GM19238 (cell line): Measurements from ENCODE around the gene RNF4.

ENCODE experiments used
- DNase-seq: peaks from one replicate; pipeline ENCODE4 v3.0.0; 2011; ENCODE audit warnings: low spot score; ENCODE audit not compliant: insufficient read length

RNF4 gene

DNA sequence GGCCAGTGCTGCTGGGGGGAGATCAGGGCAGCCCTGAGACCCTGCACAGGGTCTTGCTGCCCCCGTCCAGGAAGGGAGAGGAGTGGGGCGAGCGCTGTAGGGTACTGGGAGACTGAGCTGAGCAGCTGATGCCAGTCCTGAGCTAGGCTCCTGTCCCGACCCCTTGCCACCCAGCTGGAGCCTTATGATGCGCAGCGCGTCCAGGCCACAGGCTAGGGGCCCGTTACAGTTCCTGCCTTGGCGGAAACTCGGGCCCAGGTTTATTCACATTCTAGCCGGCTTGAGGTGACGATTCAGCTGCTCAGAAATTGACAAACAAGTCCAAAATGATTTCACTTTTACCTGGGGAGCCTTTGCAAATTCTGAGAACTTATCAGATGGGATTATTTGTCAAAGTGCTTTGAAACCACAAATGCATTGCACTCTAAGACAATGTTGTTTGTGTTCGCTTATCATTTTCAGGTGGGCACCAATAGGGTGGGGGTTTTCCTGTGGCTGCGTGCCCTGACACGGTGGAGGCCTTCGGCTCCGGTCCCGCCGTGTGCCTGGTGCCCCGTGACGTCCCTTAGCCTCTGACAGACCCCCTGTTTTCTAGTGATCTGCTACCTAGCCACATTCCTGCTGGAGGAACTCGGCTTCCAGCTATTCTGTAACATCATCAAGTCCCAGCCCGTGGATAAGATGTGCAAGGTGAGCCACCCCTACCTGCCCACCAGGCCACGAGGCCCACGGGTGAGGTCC is 31.3 kb upstream of the RNF4 start:
- DNase-seq, result no peak

DNA sequence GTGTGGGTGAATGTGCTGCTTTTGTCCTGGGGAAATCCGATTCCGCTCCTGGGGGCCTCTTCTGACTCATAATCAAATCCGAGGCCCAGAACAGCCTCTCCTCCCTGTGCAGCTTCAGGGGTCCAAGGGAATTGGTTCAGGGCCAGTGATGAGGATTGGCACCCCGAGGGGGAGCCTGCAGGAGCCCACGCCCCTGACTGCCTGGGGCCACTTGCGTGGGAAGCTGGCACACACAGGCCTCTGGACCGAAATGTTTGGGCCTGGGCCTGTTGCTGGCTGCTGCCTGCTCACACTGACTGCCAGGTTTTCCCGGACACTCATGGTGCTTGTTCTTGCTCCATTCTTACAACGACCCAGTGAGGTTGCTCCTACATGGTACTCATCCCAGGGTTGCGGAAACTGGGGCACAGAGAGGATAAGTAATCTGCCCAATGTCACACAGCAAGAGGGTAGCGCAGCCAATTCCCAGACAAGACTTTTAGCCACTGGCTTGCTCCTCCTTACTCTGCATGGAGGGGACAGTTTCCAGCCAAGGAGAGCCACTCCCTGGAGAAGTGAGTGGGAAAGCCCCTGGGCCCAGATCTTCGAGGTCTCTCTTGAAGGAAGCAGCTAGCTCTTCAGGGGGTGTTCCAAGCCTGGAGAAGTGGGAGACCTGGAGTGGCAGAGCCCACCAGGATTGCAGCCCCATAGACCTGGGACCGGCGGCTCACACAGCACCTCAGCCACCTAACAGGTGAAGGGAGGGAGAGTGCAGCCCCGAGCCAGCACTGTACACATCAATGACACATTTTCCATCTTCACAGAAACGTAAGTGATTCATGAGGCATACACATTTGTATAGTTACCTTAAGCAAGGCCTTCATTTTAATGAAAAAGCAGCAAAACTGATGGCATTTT is 29.8 kb upstream of the RNF4 start:
- no peak for DNase-seq

DNA sequence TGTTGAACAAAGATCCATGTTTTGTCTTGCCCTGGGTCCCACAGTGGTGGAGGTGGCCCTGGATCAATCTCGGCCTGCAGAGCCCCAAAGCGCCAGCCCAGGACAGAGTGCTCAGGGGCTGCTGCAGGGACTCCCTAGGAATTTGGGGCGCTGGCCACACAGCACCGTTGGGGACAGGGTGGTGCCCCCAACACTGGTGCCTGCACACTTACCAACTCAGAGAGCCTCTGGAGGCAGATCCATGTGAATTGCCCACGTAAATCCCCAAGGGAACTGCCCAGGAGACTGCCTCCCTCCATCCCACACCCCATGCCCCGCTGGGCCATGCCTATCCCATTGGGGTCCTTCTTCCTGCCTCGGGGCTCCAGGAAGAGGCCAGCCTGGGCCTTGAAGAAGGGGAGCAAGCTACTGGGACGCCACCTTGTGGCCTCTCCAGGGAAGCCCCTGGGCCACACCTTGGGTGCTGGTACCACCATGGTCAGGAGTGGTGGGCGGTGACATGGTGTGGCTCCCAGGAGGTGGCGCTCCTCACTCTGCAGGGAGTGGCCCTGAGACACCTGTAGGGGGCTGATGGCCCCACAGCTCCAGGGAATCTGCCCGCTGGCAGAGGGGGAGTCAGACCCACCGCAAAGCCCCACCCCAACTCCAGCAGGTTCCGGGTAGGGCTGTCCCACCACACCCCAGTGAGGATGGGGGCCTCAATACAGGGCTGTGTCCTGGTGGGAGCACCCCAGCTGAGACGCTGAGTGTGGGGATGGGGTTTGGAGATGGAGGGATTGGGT is 27.3 kb upstream of the RNF4 start:
- peak; percentile 88 for DNase-seq

DNA sequence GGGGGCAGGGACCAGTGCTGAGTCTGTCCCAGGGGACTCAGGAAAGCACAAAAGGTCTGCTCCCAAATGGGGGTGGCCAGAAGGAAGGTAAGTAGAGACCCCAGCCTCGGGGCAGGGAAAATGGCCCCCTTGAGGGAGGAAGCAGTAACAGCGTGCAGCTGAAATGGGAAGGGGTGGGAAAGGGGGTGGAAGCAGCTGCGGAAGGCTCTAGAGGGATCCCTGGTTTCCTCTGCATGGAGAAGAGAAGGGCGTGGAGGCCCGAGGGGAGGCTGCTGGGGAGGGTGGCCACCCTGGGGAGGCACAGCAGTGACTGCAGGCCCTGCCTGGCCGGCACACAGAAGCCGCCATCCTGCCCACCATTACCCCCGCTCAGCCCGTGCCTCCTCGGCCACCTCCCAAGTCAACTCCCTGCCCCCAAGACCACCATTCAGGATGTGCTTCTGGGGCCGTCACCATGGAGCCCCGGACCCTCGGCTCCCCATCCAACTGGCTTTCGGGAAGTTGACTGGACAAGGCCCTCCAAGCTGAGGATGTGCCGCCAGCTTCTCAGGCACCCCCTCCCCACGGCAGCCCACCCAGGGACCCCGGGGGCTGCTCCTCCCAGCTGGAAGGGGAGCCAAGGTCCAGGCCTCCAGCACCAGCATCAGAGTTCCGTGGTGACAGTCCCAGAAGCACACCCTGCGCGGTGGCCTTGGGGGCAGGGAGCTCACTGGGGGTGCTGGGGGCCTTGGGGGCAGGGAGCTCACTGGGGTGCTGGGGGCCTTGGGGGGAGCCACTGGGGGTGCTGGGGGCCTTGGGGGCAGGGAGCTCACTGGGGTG is 26.5 kb upstream of the RNF4 start:
- DNase-seq, result no peak

DNA sequence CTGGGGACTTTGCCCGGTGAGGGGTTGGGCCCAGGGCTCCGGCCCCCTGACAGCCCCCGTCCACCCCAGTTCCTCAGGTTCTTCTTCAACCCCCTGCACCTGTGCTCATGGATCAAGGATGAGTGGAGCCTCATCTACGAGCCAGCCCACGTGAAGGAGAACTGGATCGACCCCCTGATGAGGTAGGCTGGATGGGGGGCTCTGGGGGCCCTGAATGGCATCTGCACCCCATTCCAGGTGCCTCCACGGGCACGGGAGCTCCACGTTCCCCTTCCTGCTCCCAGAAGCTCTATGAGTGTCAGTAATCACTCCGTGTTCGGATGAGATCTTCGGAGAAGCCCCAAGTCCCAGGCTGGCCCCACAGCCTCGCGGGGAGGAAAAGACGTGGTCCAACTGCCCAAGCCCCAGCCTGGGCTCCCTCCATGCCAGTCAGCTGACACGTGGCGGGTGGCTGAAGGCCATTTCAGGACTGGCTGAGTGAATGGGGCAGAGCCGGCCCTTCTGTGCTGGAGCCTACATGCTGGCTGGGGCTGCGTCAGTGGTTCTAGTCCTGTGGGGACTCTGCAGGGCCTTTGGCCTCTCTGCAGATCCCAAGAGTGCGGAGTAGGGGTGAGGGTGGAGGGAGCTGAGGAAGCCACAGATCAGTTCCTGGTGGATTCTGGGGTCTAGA is 25.7 kb upstream of the RNF4 start:
- no peak for DNase-seq

DNA sequence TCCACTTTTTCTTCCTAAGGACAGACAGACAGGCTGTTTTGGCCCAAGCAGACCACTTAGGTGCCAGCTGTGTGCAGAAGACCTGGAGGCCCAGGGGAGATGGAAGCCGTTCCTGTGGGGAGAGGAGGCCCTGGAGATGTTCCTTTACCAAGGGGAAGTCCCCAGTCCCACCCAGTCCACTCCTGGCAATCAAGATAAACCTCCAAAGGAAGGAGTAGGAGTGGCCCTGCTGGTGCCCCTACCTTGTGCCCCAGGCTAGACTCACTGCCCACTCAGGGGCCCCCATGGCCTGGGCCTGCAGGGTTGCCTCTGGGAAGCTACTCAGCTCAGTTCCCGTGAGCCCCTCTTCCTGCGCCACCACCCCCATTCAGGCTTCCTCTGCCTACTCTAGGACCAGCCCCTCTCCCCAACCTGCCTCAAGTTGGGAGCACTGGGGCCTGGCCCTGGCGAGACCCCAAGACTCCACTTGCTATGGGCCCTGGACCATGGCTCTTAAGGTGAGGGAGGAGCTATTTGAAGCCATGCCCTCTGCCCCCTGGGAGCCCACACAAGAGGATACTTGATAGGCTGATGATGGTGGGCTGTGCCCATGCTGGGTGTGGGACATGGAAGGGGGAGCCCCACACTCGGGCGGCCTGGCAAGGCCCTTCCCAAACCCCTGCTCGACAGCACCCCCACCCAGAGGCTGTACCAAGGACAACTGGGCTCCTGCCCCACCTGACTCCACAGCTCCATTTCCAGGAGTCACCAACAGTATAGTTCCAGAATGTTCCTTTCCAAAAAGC is 24.8 kb upstream of the RNF4 start:
- no peak for DNase-seq

DNA sequence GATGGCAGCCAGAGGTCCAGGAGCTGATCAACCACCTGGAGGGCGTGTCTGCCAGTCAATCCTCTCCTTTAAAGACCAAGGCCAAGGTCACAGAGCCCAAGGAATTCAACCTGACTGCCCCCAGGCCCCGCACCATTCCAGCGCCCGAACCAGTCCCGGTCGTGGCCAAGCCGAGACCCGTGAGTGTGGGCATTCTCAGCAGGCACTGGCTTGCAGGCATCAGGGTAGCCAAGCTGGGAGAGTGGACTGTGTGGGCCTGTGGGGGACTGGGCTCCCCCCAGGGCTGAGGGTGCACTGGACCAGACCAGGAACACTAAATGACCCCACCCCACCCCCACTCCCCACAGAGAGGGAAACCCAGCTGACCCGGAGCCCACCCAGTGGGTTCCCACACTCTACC is 23.8 kb upstream of the RNF4 start:
- no peak for DNase-seq

DNA sequence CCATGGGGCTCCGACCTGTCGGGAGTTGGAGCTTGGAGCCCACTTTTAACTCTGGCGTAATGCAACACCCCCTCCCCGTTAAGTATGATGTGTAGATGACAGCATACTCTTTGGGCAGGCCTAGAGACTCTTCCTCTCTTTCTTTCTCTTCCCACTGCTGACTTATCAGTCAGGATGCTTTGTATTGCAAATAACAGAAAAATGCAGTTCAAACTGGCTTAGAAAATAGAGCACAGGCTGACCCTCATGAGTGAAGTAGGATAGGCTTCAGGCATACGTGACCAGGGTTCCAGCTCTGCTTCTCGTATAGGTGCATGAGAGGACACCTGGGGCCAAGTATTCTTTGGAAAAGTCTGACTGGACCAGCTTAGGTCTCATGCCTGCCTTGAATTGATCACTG is 23.3 kb upstream of the RNF4 start:
- no peak for DNase-seq

DNA sequence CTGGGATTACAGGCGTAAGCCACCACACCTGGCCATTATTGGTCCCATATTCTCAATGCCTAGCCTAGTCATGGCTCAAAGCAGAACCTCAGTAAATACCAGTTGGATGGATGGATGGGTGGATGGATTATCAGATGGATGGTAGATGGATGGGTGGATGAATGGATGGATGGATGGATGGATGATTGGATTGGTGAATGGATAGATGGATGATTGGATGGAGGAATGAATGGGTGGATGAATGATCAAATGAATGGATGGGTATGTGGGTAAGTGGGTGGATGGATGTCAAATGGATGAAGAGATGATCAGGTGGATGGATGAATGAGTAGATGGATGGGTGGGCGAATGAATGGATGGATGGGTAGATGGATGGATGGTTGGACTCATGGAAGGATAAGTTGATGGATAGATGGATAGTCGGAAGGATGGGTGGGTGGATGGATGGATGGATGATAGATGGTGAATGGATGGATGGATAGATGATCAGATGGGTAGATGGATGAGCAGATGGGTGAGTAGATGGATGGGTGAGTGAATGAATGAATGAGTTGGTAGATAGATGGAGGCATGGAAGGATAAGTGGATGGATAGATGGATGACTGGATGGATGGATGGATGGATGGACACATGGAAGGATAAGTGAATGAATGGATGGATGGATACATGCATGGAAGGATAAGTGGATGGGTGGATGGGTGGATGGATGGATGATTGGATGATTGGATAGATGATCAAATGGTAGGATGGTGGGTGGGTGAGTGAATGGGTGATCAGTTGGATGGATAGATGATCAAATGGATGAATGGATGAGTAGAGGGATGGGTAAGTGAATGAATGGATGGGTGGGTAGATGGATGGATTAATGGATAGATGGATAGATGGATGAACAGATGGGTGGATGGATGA is 22.0 kb upstream of the RNF4 start:
- no peak for DNase-seq

DNA sequence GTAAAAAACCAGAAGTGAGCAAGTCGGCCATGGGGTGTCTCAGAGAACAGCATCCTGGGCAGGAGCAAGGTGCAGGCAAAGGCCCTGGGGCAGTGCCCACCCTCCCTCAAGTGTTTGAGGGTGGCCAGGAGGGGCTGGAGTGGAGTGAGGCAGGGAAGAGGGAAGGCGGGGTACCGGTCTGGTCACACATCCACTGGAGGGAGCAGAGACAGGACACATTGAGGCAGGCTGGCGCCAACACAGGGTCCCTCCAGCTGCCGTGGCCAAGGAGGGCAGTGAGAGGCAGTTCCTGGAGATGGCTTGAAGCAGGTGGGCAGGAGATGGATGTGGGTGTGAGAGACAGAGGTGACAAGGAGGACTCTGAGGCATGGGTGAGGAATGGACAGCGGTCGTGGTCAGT is 20.3 kb upstream of the RNF4 start:
- DNase-seq, result no peak

DNA sequence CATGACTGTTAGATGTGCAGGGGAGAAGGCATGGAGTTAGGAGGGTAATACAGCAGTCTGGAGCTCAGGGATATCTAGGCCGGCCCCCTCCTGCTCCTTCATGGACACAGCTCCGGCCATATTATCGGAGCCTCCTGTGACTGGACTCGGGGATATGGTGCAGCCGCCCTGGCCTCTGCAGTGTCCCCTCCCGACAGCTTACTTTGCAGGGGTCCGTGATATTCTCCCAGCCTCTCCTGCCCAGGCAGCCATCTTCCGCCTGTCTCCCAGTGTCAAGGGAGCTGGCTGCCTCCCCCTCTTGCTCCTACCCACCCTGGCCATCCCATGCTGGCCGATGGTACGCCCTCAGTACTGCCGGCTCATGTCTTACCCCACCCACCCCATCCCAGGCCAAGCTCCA is 19.9 kb upstream of the RNF4 start:
- no peak for DNase-seq

DNA sequence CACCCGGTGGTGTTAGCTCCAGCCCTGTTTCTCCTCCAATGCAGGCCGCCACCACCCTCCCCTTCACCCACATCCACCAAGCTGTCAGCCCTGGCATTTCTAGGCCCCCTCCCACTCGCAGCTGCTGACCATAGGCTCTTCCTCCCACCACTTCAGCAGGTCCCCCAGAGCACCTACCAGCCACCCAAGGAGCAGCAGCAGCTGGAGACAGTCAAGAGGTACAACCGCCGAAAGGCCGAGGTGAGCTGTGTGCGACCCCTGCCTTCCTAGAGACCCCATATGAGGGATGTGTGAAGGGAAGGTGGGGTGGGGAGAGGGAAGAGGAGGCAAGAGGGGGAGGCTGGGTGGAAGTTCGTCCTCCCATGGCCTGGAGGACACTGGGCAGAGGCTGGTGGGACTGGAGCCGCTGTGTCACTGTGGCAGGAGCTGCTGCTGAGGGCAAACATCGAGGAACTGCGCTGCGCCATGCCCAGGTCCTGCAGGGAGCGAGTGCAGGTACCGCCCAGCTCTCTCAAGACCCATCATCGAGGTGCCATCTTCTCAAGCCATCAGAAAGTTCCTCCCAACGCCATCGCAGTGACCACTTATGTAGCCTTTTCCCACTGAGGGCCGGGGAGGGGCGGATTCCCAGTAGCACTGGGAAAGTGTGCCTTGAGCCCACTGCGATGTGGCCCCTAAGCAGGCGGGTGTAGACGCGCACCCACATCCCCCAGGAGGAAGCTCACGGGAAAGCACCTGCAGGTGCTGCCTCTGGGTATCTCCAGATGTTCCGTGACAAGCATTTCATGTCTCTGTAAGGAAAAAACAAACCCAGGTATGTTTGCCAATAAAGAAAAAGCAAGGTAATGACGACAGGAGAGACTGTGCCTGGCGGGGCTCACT is 19.2 kb upstream of the RNF4 start:
- no peak for DNase-seq

DNA sequence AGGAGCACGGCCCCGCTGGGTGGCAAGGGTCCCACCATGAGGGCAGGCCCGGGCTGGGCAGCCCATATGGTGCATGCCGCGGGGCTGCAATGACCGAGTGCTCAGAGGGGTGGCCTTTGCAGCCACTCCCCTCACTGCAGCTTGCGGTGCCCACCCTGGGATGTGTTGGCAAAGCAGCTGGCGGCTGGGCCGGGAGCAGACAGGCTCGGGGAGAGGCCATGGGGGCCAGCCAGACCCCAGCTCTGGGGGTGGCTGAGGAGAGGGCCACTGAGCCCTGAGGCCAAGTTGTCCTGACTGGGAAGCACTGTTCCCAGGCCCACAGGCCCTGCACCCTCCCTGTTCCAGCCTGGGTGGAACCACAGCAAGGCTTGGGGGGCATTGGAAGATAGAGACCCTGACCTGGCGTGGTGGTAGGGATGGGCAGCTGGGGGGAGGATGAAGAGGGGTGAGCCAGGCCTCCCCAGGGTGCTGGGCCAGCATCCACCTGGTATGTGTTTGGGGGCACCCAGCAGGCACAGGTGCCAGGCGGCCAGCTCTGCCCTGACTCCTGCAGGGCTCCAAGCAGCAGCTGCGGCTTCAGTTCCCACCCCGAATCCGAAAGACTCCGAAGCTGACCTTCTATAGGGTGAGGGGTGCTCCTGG is 18.4 kb upstream of the RNF4 start:
- DNase-seq, result no peak

DNA sequence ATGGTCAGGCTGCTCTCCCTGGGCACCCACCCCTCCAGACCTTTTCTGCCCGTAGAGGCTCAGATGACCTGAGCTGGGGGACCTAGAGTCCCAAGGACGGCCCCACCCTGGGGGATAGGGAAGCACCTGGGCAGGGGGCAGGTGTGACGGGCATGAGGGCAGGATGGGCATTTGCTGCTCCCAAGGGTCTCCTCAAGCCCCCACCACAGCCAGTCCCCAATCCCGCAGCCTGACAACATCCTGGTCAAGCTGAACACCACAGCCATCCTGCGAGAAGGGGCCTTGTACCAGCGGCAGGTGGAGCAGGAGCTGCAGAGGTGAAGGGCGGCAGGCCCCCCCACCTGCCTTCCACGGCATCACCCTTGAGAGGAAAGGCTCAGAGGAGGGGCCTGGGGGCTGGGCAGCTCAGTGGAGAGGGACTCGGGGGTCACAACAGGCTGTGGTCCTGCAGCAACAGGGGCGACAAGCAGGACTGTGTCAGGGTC is 17.8 kb upstream of the RNF4 start:
- no peak for DNase-seq

DNA sequence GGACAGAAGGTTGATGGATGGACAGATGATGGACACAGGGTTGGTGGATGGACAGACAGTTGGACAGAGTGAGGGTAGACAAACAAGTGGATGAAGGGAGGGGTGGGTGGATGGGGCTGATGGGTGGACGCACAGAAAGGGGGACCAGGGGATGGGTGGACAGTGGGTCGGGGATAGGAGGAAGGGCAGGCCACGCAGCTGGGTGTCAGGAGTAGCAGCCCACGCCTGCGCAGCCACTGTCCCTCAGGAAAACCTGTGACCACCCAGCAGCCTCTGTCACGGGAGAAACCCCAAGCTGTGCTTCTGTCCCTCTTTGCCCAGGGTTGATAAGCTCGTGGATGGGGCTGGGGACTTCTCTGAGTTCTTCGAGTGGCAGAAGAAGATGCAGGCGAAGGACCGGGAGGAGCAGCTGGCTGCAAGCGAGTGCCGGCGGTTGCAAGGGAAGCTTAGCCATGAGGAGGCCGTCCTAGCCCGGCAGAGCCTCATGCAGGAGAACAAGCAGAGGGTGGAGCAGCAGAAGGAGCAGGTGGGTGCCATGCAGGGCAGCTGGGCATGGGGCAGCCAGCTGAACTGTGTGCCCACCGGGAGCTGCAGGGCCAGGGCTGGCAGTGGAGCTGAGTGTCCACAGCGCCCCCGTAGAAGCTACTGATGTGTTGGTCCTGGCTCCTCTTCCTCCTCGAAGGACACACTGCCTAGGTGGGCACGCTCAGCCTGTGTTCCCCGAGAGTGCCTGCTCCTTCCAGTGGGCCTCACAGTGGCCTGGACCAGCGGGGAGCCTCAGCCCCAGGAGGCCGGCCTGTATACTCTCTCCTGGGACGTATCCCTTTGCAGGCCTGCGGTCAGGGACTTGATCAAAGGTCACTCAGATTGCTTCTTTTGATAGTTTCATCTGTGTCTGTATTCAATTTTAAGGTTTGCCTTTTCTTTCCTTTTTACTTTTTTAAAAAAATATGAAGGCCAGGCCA is 16.8 kb upstream of the RNF4 start:
- no peak for DNase-seq
